NOMO-1 (cell line): ENCODE measurements around the gene DRC1.

Experiments
- DNase-seq, 2 experiments: peaks; one replicate each; lab custom pipeline; 2025; ENCODE audit not compliant: unreplicated experiment in 2 of 2; lab: John Stamatoyannopoulos, UW

DRC1 gene

GRCh38 chr2:26442301-26442700 lies 40.6 kb downstream of the DRC1 start:
- no peak for DNase-seq

GRCh38 chr2:26442707-26443106 lies 41.0 kb downstream of the DRC1 start:
- no peak for DNase-seq

GRCh38 chr2:26444236-26444635 lies 42.5 kb downstream of the DRC1 start:
- no peak for DNase-seq

GRCh38 chr2:26448651-26449050 lies 46.9 kb downstream of the DRC1 start:
- DNase-seq: no peak

GRCh38 chr2:26449278-26450030 lies 47.7 kb downstream of the DRC1 start:
- DNase-seq: no peak

GRCh38 chr2:26450031-26450635 lies 48.4 kb downstream of the DRC1 start:
- DNase-seq: no peak

GRCh38 chr2:26451700-26452099 lies 50.0 kb downstream of the DRC1 start:
- DNase-seq: no peak

GRCh38 chr2:26453421-26454329 lies 52.0 kb downstream of the DRC1 start:
- no peak for DNase-seq

GRCh38 chr2:26454561-26455001 lies 52.9 kb downstream of the DRC1 start:
- no peak for DNase-seq

- no peak for DNase-seq
Observed at GRCh38 chr2:26455037-26455669, 53.4 kb downstream of the DRC1 start.

- DNase-seq: peak in 1 of 2 experiments; percentile 15
Observed at GRCh38 chr2:26455670-26456439, 54.1 kb downstream of the DRC1 start.

- DNase-seq: peak; percentile 48 to 53
Observed at GRCh38 chr2:26456440-26457250, 54.9 kb downstream of the DRC1 start.

GRCh38 chr2:26457251-26457666 lies 55.5 kb downstream of the DRC1 start:
- DNase-seq: no peak

GRCh38 chr2:26457695-26458364 lies 56.1 kb downstream of the DRC1 start:
- no peak for DNase-seq

- DNase-seq: no peak
Observed at GRCh38 chr2:26458365-26459042, 56.8 kb downstream of the DRC1 start.

- DNase-seq: no peak
Observed at GRCh38 chr2:26459991-26460612, 58.4 kb downstream of the DRC1 start.

GRCh38 chr2:26460613-26461031 lies 58.9 kb downstream of the DRC1 start:
- no peak for DNase-seq

GRCh38 chr2:26461601-26462023 lies 59.9 kb downstream of the DRC1 start:
- DNase-seq: no peak
